HEK293T (cell line): ENCODE results near the gene MGRN1.

Source experiments
- BHLHE40 ChIP-seq: fragments of 450-650 bp; IDR thresholded peaks from 2 replicates; pipeline ENCODE4 v1.6.1; 2016; ENCODE audit warnings: mild to moderate bottlenecking, moderate library complexity, borderline replicate concordance
- ELF4 ChIP-seq: fragments of 450-650 bp; IDR thresholded peaks from 2 replicates; pipeline ENCODE4 v1.6.1; 2017; ENCODE audit warnings: antibody characterized with exemption
- FOXK2 ChIP-seq: fragments of 450-650 bp; IDR thresholded peaks from 2 replicates; pipeline ENCODE4 v1.6.1; 2016; ENCODE audit warnings: mild to moderate bottlenecking
- FOXM1 ChIP-seq: fragments of 450-650 bp; IDR thresholded peaks from 2 replicates; pipeline ENCODE4 v1.6.1; 2017; ENCODE audit warnings: mild to moderate bottlenecking, borderline replicate concordance
- L3MBTL2 ChIP-seq: fragments of 450-650 bp; conservative IDR thresholded peaks from 2 replicates; pipeline ENCODE4 v1.6.1; 2016; ENCODE audit warnings: mild to moderate bottlenecking
- SP1 ChIP-seq: fragments of 450-650 bp; IDR thresholded peaks from 2 replicates; pipeline ENCODE4 v1.6.1; 2017
- SUZ12 ChIP-seq: fragments of 450-650 bp; IDR thresholded peaks from 2 replicates; pipeline ENCODE4 v1.6.1; 2016; ENCODE audit warnings: mild to moderate bottlenecking
- TARDBP ChIP-seq: fragments of 450-650 bp; IDR thresholded peaks from 2 replicates; pipeline ENCODE4 v1.6.1; 2016

DNA sequence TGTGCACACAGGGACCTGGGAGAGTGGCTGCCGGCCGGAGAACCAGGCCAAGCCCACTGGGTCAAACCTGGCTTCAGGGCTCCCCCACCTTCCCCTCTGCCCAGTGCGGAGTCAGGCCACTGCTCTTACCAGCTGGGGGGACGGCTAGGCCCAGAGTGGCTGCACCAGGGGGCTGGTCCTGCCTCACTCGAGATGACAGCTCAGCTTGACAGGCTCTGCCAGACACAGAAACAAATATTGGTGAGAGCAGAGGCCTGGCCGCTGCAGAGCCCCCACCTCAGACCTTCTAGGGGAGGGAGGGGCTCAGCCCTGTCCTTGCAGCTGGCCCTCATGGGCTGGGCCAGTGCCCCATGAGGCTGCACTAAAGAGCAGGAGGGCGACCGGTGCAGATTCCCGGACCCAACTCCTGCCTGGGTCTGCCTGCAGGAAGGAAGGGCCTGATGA is 73.2 kb downstream of the MGRN1 start:
- TF ChIP-seq FOXK2 (no peak), L3MBTL2 (no peak), SP1 (no peak), FOXM1 (no peak), ELF4 (no peak), TARDBP (no peak), SUZ12 (no peak), BHLHE40 (no peak)
